Stimulated activated CD4-positive, alpha-beta T cell treated with anti-CD3 and anti-CD28 coated beads, Interleukin-4, amount 100 ng/mL, for 24 hours (primary cell): Measurements from ENCODE around the gene MAFF.
"Not testable (repeated sequence)": the region's sequence is repeated elsewhere in the genome, so short reads cannot be mapped to it uniquely, and the experiment has no call there.

Source experiments
- DNase-seq: peaks from one replicate; pipeline ENCODE4 v3.0.0-alpha.2; 2020

Gene MAFF

DNA sequence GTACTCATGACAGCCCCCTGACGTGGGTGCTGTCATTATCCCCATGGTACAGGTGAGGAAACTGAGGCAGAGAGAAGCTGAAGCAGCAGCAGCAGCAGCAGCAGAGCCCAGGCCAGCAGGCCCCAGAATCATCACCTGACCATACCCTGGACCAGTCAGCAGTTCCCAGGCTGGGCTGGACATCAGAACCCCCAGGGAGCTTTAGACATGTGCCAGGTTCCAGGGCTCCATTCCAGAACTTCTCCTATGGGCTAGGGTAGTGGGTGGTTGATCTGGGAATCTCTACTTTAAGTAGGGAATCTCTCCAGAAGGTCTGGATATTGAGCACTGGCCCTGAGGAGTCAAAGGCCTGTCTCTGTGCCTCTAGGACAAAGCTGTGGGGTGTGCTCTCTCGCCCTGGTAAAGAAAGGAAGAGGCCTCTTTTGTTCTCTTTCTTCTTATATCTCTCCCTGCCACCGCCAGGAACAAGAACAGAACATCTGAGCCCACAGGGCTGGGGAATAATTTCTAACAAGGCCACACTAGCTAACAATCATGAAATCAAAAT lies 26.6 kb downstream of the MAFF start:
- no peak for DNase-seq

DNA sequence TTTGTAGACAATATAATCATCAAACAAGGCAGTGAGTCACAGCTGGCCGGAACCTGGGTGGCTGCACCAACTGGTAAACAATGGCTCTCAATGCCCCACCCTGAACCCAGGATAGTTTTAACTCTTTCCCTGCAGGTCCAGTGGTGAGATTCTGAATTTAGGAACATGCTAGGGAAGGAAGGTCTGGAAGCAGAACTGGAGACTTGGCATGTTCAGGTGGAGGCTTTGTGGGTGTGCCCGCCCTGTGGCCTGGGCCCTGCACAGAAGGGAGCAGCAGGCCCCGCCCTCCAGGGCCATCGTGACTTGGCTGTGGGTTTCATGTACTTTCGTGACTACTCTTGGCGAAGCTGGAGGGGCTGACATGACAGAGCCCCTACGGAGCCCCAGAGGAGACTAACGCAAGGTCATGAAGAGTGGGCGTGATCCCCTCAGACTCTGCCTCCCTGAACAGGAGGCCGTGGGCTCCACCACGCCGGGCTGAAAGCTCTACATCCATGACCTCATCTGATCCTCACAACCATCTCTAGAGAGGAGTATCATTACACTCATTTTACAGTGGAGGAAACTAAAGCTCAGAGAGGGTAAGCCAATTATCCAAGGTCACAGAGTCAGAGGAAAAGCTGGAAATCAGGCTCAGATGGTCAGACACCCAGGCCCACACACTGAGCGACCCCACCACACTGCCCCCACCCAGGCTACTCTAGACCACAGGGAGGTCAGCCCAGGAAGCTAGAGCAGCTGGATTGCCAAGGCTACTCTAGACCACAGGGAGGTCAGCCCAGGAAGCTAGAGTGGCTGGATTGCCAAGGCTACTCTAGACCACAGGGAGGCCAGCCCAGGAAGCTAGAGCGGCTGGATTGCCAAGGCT lies 27.3 kb downstream of the MAFF start:
- no peak for DNase-seq

DNA sequence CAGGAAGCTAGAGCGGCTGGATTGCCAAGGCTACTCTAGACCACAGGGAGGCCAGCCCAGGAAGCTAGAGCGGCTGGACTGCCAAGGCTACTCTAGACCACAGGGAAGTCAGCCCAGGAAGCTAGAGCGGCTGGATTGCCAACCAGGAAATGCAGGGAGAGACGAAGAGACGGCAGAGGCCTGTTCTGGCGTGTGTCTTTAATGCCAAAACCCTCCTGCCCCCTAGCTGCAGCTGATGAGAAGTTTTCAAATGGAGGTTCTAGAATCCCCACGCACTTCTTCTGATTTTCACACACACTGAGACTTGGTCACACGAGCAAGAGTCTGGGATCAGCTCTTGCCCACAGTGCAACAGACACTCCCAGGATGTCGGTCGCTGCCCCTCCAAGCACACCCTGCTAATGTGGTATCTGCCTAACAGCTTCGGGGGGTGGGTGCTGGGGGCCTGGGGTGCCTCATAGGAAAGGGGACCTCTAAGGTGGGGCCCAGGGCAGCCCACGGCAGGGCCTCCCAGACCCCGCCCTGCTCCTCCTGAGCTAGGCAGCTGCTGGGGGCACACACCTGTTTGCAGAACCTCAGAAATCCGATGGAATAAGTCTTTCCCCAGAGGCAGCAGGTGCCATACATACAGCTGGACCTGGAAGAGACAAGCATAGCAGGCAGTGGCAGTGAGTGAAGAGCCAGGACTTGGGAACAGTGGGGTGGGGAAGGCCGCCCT lies 28.5 kb downstream of the MAFF start:
- peak; percentile 46 for DNase-seq

DNA sequence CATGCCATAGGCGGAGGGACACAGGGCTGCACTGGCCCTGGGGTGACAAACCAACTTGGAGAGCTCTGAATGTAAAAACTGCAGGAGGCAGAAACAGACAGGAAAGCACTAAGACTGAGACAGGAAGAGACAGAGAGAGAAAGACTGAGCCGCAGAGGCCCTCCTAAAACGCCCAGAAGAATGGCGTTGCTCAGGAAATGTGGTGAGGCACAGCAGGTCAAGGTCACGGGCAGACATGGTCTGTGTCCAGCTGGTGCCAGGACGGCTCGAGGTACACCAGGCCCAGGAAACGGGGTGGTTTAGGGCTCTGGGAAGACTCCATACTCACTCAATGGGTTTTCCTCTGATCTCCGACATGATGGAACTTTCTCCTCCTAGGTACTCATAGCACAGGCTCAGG lies 29.1 kb downstream of the MAFF start:
- DNase-seq, result no peak

DNA sequence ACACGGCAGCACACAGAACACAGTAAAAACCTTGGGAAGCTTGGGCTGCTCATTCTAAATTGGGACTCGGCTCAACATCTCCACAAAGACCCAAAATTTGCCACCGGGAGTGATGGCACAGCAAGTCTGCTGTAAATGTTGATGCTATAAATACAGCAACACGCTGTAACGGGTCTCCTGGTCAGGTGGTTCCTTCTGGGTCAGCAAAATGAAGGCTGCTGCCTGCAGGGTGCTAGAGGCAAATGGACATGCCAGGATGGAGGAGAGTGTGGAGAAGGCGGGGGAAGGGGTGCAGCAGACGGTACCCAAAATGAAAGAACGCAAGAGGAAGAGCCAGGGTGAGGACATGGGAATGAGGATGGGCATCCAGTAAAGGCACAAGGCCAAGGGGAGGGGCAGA lies 30.4 kb downstream of the MAFF start:
- no peak for DNase-seq

DNA sequence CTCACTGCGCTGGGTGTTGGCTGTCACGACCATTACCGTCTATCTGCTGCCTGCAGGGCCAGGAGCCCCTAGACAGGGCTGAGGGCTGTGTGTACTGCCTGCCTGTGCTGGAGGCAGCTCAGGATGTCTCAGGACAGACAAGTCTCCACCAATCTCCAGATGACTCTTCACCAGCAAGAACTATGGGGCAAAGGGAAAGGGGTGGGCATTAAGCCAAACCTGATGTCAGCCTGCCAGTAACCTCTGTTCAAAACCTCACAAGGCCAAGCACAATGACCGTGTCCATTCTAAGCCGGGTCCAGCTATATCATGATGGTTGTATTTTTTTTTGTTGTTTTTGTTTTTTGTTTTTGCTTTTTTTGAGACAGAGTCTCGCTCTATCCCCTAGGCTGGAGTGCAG lies 31.6 kb downstream of the MAFF start:
- DNase-seq, result no peak

DNA sequence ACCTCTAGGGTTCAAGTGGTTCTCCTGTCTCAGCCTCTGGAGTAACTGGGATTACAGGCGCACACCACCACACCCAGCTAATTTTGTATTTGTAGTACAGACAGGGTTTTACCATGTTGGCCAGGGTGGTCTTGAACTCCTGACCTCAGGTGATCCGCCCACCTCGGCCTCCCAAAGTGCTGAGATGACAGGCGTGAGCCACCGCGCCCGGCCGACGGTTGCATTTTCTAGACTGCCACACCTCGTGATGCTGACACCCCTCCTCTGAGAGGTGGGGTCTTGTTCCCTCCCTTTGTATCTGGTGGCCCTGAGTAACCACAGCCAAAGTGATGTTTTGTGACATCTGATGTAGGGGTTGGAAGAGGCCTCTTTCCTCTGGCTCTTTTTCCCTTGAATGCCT lies 32.1 kb downstream of the MAFF start:
- not testable (repeated sequence) for DNase-seq

DNA sequence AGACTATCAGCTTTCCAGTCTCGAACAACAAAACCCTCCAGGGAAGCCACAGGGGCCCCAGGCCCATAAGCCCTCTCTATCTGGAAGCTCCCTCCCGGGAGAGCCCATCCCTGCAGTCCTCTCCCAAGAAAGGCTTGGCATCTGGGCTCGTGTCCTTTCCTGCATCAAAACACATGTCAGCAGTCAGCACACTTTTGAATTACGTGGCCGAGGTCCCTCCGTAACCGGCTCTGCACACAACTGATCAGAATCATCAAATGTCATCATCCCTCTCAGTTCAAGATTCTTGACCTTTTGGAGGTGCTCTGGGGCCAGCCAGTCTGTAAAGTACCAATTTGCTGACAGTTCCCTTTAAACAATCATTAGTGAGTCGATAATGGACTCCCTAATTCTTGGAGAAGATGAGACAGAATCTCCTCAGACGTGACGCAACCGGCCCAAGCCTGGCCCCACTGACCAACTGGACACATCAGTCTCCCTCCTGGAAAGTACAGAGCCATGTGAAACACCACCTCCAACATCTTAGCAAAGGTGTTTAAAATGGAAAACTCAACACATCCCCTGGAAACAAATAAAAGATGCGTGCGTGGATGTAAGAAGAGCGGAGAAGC lies 33.6 kb downstream of the MAFF start:
- DNase-seq, result no peak

DNA sequence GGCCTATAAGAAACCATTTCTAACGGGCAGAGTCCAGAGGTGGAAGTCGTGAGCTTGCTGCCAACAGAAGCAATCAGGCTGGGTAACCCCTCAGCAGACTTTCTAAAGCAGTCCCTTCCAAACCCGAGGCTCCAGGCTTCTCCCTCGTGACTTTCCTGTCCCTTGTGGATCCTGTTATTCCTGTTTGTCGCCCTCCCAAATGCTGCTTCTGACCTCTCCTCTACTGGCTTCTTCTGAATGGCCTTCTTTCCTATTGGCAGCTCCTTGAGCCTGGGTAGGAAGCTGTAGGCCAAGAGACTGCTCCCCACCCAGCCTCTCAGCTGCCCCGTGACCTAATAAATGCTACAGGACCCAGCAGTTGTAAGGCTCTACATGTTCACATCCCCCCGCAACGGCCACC lies 35.0 kb downstream of the MAFF start:
- DNase-seq, result no peak

DNA sequence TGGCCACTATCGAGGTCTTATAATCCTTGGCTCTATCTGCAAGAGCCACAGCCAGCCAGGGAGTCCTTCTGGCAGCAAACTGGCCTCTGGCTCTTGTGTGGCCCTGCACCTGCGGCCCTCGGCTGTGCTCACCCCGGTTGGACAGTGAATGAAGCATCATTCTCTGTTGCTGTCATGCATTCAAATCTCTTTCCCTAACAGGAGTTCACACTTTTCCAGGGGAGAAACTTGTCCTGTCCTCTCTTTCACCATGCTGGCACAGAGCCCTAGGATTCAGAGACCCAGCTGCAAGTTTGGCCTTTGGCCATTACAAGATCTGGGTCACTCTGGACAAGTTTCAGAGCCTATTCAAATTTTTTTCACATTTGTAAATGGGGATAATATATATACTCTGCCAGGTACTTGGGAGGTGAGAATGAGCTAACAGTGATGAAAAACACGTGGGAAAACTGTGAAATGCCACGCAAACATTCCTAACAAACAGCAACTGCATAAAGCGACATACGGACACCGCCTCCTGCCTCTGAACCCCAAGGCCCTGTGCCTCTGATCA lies 36.8 kb downstream of the MAFF start:
- no peak for DNase-seq

DNA sequence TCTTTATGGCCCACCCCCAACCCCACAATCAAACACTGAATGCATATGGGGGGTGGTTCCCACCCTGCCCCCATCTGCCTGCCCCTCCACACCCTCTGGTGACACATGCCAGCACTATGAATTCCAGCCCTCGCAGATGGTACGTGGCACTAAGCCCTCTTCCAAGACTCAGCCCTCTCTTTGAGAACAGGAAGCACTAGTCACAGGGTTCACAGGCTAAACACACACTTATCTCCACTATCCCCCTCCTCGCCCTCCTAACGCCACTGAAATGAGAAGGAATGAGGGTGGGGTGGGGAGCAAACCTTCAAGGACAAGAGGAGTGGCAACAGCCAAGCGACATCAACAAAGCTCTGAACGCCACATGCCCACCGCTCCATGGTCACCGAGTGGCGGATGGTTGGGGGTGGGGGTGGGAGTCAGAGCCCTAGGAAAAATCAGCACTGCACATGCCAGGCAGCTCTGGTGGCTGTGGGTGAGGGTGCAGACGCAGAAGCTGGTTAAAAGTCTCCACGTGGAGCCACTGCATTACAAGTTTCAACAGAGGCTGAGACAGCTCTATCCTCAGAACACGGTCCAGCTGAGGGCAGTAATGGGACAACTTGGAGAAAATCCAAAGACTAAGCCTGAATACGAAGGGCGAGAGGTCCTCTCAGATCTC lies 37.4 kb downstream of the MAFF start:
- no peak for DNase-seq

DNA sequence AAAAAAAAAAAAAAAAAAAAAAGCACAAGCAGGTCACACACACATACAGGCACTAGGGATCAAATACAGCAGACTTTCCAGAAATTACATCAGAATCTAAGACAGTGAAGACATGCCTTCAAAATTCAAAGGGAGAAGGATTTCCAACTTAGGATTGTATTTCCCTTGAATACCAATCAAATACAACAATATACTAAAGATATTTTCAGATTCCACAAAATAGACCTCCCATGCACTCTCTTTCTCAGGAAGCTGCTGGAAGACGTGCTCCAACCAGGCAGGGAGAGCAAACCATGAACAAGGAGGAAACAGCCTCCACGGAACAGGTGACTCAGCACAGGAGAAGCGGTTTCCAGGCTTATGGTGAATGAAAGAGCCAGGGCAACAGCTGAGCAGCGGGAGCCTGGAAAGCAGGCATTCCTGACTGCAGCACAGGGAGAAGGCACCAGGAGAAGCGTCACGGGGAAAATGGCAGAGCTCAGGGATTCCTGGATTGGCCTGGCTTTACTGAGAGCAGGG lies 39.0 kb downstream of the MAFF start:
- DNase-seq, result no peak

DNA sequence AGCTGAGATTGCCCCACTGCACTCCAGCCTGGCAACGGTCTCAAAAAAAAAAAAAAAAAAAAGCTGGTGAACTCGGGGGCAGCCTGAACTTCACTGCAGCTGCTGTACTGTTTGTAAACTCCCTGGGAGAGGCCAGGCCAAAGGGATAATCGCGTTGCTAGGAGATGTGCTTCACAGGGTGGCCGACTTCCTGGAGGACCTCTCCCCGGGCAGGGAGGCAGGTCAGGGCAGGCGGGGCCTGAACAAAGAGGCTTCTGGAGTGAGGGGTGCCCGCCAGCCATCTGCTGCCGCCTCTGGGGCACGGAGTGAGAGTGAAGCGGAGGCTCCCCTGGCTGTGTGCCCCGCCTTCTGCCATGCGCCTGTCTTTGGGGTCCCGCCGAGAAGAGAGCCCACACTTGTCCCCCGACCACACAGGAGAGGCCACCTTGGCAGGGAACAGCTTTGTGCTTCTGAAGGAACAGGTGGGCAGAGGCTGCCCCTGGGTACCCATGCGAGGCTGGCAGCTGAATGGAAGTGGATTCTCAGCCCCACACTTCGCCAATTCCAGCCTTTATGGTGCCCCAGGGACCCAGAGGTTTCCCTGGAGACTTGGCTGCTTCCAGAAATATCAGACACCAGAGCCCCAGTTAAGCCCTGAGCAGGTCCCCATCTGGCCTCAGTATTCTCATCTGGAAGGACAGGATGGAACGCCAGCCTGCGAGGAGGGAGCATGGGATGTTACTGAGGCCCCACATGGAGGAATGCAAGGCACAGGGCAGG lies 41.4 kb downstream of the MAFF start:
- DNase-seq, result no peak

DNA sequence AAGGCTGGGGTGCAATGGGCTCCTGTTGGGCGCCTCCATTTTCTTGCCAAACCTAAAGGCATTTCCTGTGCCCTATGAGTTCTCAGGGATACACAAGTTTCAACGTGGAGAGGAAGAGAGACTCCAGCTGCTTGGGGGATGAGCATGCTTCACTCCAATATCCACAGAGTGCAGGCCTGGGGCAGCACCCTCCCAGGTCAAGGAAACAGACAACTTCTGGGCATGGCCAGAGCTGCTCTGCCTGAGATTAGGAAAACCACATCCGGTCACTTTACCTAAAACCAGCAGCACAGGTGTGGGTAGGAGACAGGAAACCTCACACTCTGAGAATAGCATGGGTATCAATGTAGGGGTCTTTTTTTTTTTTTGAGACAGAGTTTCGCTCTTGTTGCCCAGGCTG lies 42.3 kb downstream of the MAFF start:
- no peak for DNase-seq

DNA sequence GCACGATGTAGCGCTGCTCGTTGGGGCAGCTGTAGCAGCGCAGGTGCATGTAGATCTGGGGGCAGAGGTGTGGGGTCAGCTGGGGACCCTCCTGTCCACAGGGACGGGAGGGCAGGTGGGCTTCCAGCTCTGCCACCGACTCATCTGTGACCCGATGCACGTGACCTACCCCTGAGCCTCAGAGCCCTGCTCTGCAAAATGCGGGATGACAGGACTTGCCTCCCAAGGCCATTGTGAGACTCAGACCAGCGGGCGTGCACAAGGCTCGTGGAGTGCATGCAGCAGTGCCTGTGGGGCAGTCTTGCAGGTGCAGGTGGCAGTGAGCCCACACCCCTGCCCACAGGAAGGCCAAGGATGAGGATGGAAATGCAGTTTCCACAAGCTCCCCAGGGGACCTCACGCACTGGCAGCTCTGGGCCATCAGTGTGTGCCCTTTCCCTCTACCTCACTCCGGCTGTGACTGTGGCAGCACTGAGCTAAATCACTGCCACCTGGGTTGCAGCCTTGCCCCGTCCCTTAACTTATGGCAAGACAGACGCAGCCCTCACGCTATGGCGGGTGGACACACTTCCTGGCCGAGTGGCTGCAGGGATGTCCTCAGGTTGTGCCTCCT lies 44.4 kb downstream of the MAFF start:
- no peak for DNase-seq

DNA sequence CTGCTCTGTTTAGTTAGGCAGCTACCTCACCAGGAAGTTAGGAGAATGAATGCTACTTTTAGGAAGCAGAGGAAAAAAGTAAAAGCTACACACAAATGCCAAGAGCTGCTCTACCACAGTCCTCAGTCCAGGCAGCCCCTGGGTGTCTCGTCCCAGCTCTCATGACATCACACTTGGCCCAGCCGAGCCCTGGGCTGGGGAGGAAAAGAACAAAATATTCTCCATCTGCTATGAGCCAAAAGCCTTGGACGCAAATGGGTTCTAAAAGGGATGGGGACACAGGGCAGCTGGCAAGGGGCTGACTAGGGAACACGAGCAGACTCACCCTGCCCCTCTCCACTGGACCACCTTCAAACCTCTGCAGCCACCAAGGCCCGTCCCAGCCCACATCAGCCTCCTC lies 44.9 kb downstream of the MAFF start:
- DNase-seq, result no peak

DNA sequence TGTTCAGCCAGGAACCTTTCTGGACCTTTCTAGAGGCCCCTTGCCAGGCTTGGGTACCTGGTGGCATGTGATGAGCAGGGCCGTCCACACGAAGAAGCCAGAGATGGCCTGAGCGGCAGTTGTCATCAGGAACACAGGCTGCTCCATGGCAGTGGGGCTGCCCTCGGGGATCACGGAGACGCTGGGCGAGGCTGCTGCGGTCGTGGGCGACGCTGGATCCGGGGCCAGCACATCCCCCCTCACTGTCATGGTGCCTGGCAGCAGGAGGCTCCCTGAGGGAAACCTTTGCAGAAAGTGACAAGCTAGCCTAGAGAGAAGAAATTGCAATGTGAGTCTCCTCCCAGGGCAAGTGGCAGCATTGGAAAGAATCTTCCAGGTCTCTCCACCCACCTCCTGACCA lies 45.9 kb downstream of the MAFF start:
- DNase-seq, result no peak

DNA sequence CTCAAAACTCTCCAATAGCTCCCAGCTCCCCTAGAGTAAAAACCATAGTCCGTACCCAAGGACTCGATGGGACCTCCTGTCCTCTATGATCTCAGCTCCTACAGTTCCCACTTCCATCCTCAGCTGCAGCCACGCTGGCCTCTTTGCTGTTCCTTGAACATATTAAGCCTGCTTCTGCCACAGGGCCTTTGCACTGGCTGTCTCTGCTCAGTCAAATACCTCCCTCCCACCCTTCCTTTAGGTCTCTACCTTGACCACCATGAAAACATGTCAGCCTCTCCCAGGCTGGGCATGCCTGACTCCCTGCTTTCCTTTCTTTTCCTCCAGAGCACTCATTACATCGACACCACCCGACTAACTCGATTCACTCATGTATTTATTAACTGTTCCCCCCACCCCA lies 46.5 kb downstream of the MAFF start:
- no peak for DNase-seq

DNA sequence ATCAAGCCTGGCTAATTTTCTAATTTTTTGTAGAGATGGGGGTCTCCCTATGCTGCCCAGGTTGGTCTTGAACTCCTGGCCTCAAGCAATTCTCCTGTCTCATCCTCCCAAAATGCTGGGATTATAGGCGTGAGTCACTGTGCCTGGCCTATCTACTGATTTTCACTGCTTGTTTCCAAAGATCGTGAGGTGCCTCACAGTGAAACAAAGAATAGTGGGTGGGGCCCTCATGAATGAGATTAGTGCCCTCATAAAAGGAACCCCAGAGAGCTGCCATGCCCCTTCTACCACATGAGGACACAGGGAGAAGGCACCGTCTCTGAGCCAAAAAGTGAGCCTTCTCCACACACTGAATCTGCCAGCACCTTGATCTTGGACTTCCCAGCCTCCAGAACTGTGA lies 47.5 kb downstream of the MAFF start:
- DNase-seq, result no peak

DNA sequence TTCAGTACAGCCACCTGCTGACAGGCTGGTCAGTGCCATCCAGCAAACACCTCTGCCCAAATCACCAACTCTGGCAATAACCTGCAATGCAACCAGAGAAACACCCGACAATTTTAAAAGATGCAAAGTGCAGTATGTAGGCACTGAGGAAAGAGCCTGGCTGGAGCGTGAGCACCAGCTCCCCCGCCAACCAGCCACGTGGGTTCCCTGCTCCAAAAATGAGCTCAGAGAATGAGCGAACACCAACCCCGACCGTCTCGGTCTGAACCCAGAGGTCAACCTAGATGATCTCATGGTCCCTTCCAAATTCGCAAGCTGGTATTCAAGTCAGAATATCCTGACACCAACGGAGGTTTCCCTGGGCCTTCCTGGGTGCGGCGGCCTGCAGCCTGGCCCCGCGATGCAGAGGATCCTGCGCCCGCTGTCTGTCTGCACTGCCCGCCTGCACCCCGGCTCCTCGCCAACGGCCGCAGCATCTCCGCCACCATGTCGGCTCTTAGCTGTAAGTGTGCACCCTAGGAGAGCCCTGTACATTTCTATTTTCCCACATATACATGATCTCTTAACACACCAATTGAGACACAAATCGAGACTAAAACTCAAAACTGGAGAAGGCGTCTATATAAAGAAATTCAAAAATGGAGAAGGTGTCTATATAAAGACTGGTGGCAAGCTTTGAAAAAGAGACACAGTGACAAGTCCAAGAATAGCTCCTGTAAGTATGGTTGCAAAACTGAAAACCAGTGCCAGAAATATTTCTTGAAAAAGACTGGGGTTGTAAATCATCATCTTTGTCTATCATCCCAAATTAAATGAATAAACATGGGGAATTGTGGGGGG lies 48.2 kb downstream of the MAFF start:
- no peak for DNase-seq
